Measurements from ENCODE around the gene NPY5R.

The NPY5R gene

DNA sequence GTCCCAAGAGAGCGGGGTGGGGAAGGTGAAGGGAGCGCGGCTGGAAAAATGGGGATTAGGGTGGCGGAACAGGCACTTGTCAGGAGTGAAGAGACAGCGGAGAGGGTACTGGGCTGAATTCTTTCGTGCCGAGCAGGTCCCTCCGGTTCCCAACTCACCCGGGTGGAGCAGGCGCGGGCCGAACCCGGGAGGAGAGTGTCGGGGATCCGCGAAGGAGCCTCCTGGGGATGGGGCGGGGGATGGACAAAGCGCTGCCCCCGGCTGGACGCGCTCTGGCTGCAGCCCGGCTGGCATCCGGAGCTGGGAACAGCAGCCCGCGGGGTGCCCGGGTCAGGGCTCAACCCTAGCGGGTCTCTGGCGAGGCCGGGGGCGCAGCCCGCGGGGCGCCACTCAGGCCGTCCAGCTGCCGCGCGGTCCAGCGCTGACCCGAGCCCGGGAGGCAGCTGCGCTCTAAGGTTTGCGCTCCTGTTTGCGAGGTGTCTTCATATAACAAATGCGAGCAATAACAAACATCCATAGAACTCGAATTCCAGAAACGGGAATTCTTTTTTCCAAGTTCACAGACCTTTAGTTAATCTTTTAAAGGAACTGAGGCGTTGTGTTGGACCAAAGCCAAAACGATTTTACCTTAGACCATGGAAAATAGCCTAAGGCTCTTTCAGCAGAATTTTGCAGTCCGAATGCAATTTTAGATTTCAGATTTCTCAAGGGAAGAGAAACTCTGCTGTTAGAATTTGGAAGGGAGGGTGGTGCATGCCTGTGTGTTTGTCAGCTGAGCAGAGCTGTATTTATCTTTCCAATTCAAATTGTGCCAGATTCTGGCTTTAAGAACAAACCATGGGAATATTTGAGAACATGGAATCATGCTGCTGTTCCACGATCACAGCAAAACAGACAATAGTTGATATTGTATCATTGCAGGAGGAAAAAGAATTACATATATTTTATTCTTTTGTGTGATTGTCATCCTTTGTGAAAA lies 744 bp downstream of the NPY5R start:
- Histone ChIP-seq H3K27me3 (ENCODE audit: control insufficient read depth, insufficient read depth, low read length) (peaks cover 58% of the 10 kb centered on the region), H3K9ac (ENCODE audit: low read length) (peak overlapping the region; percentile 60), H3K9me3 (ENCODE audit: control insufficient read depth, insufficient read depth, low read depth, low read length) (no peaks in the 10 kb centered on the region), H3K4me3 (ENCODE audit: low read depth, low read length) (peak overlapping the region; percentile 96), H3K36me3 (ENCODE audit: control insufficient read depth, insufficient read depth, low read length) (no peaks in the 10 kb centered on the region), H3K4me1 (ENCODE audit: control insufficient read depth, insufficient read depth, low read length) (peaks cover 4% of the 10 kb centered on the region; the same call in 1 of the 2 replicates), H3K27ac (ENCODE audit: low read depth, low read length) (no peak overlapping the region)

DNA sequence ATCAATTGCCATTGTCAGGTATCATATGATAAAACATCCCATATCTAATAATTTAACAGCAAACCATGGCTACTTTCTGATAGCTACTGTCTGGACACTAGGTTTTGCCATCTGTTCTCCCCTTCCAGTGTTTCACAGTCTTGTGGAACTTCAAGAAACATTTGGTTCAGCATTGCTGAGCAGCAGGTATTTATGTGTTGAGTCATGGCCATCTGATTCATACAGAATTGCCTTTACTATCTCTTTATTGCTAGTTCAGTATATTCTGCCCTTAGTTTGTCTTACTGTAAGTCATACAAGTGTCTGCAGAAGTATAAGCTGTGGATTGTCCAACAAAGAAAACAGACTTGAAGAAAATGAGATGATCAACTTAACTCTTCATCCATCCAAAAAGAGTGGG lies 7.0 kb downstream of the NPY5R start:
- H3K36me3 ChIP-seq (ENCODE audit: control insufficient read depth, insufficient read depth, low read length): no peaks in the 10 kb centered on the region
- H3K27me3 ChIP-seq (ENCODE audit: control insufficient read depth, insufficient read depth, low read length): peaks cover 5% of the 10 kb centered on the region
- H3K9me3 ChIP-seq (ENCODE audit: control insufficient read depth, insufficient read depth, low read depth, low read length): no peaks in the 10 kb centered on the region
- H3K4me1 ChIP-seq (ENCODE audit: control insufficient read depth, insufficient read depth, low read length): no peaks in the 10 kb centered on the region
- H3K9ac ChIP-seq (ENCODE audit: low read length): no peak overlapping the region
- no peak overlapping the region for H3K4me3 ChIP-seq (ENCODE audit: low read depth, low read length)
- no peak overlapping the region for H3K27ac ChIP-seq (ENCODE audit: low read depth, low read length)

GRCh38 chr4:163353054-163353453 lies 9.4 kb downstream of the NPY5R start:
- no peak overlapping the region for H3K4me3 ChIP-seq (ENCODE audit: low read depth, low read length)
- H3K36me3 ChIP-seq (ENCODE audit: control insufficient read depth, insufficient read depth, low read length): no peaks in the 10 kb centered on the region

DNA sequence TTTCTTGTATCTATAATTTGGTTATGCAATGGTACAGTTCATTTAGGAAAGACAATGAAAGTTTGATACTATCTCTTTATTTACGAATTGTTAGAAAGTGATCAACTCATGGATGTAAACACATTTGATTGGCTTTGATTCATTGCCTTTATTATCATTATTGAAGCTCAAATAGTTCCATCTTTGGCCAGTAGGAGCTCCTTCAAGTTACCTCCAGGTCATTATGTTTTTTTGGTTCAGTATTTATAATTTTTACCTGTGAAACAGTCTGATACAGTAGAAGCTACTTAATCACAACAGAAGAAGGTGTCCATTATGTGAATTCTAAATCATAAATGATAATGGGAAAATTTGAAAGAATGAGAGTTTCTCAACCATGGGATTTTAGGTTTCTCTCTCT lies 12.4 kb downstream of the NPY5R start:
- H3K27ac ChIP-seq (ENCODE audit: low read depth, low read length): no peak overlapping the region

More at GRCh38 chr4:163353054-163353453, 9.4 kb downstream of the NPY5R start:
- no peak overlapping the region for H3K9ac ChIP-seq (ENCODE audit: low read length)
- H3K27me3 ChIP-seq (ENCODE audit: control insufficient read depth, insufficient read depth, low read length): no peaks in the 10 kb centered on the region
- H3K9me3 ChIP-seq (ENCODE audit: control insufficient read depth, insufficient read depth, low read depth, low read length): no peaks in the 10 kb centered on the region
- H3K4me1 ChIP-seq (ENCODE audit: control insufficient read depth, insufficient read depth, low read length): no peaks in the 10 kb centered on the region
- H3K27ac ChIP-seq (ENCODE audit: low read depth, low read length): no peak overlapping the region

DNA sequence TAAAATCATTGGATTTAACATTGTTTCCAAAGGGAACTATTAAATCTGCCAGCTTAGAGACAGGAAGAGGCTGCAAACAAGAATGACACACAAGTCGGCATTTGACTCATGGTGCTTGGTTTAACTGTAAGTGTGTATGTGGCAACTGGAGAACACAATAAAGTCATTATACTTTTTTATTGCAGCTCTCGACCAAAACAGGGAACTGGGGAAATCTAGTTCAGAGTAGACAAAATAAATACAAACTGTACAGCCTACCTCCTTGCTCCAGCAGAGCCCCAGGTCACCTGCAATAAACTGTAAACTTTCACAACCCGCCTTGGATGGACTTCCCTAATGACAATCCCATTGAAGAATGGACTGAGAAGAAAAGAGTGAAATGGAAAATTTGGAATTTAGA lies 24.0 kb downstream of the NPY5R start:
- Histone ChIP-seq H3K4me1 (ENCODE audit: control insufficient read depth, insufficient read depth, low read length) (no peaks in the 10 kb centered on the region), H3K27me3 (ENCODE audit: control insufficient read depth, insufficient read depth, low read length) (no peaks in the 10 kb centered on the region), H3K4me3 (ENCODE audit: low read depth, low read length) (no peak overlapping the region), H3K36me3 (ENCODE audit: control insufficient read depth, insufficient read depth, low read length) (no peaks in the 10 kb centered on the region), H3K9me3 (ENCODE audit: control insufficient read depth, insufficient read depth, low read depth, low read length) (no peaks in the 10 kb centered on the region), H3K27ac (ENCODE audit: low read depth, low read length) (no peak overlapping the region), H3K9ac (ENCODE audit: low read length) (no peak overlapping the region)

More for the DNA sequence above, 12.4 kb downstream of the NPY5R start:
- H3K4me3 ChIP-seq (ENCODE audit: low read depth, low read length): no peak overlapping the region
- H3K4me1 ChIP-seq (ENCODE audit: control insufficient read depth, insufficient read depth, low read length): no peaks in the 10 kb centered on the region
- no peaks in the 10 kb centered on the region for H3K9me3 ChIP-seq (ENCODE audit: control insufficient read depth, insufficient read depth, low read depth, low read length)
- no peaks in the 10 kb centered on the region for H3K36me3 ChIP-seq (ENCODE audit: control insufficient read depth, insufficient read depth, low read length)
- no peak overlapping the region for H3K9ac ChIP-seq (ENCODE audit: low read length)
- no peaks in the 10 kb centered on the region for H3K27me3 ChIP-seq (ENCODE audit: control insufficient read depth, insufficient read depth, low read length)

DNA sequence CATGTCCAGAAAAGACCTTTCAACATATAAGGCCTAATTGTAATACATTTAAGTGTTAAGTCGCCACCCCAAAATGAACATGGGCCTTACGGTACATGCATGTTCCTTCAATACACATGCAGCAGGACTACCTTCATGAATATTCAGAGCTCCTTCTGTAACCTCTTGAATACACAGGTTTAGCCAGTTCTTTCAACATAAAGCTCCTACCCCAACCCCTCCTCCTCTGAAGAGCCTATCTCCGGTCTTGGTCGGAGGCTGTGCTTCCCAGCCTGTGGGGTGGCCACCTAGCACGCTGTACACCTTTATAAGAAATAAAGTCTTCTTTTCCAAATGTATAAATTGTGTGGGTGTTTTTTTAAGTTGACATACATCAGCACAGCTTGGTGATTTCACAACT lies 28.3 kb downstream of the NPY5R start:
- Histone ChIP-seq H3K9me3 (ENCODE audit: control insufficient read depth, insufficient read depth, low read depth, low read length) (no peaks in the 10 kb centered on the region), H3K36me3 (ENCODE audit: control insufficient read depth, insufficient read depth, low read length) (no peaks in the 10 kb centered on the region), H3K9ac (ENCODE audit: low read length) (no peak overlapping the region), H3K27ac (ENCODE audit: low read depth, low read length) (no peak overlapping the region), H3K27me3 (ENCODE audit: control insufficient read depth, insufficient read depth, low read length) (no peaks in the 10 kb centered on the region), H3K4me3 (ENCODE audit: low read depth, low read length) (no peak overlapping the region), H3K4me1 (ENCODE audit: control insufficient read depth, insufficient read depth, low read length) (no peaks in the 10 kb centered on the region)

DNA sequence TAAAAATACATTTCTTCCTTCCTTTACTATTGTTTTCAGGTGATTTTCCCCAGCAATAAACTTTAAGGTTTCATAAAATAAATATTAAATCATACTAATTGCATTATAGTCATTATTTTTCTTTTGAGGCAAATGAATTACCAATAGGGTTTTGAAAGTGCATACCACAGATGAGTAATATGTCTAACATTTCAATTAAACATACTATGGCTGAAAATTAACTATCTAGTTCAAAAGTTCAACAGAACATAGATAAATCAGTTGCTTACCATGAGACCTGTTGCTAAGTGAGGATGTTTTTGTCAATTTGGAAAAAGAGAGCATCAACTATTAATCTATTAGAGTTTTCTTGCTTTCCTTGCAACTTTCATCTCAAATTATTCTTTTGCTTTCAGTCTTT lies 35.0 kb downstream of the NPY5R start:
- Histone ChIP-seq H3K4me1 (ENCODE audit: control insufficient read depth, insufficient read depth, low read length) (no peaks in the 10 kb centered on the region), H3K27ac (ENCODE audit: low read depth, low read length) (no peak overlapping the region), H3K27me3 (ENCODE audit: control insufficient read depth, insufficient read depth, low read length) (no peaks in the 10 kb centered on the region), H3K4me3 (ENCODE audit: low read depth, low read length) (no peak overlapping the region), H3K9ac (ENCODE audit: low read length) (no peak overlapping the region), H3K36me3 (ENCODE audit: control insufficient read depth, insufficient read depth, low read length) (no peaks in the 10 kb centered on the region), H3K9me3 (ENCODE audit: control insufficient read depth, insufficient read depth, low read depth, low read length) (no peaks in the 10 kb centered on the region)

DNA sequence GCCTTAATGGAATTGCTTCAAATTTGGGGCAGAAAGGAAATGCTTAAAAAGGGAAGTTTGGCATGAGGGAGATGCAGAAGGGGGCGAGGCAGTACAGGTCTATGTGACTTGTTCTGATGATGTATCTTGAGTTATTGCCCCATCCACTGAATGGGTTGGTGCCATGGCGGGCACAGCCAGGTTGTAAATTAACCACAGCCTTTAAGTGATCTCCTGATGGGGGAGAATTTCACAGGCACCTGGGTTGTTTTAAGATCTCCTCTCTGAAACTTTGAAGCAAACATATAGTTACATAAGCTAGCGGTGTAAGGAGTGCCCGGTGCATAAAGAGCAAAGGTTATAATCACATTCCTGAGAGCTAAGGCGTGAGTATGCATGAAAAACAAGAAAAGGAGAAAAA lies 37.0 kb downstream of the NPY5R start:
- Histone ChIP-seq H3K9me3 (ENCODE audit: control insufficient read depth, insufficient read depth, low read depth, low read length) (no peaks in the 10 kb centered on the region), H3K9ac (ENCODE audit: low read length) (no peak overlapping the region), H3K36me3 (ENCODE audit: control insufficient read depth, insufficient read depth, low read length) (no peaks in the 10 kb centered on the region), H3K27me3 (ENCODE audit: control insufficient read depth, insufficient read depth, low read length) (no peaks in the 10 kb centered on the region), H3K27ac (ENCODE audit: low read depth, low read length) (no peak overlapping the region), H3K4me1 (ENCODE audit: control insufficient read depth, insufficient read depth, low read length) (no peaks in the 10 kb centered on the region), H3K4me3 (ENCODE audit: low read depth, low read length) (no peak overlapping the region)

DNA sequence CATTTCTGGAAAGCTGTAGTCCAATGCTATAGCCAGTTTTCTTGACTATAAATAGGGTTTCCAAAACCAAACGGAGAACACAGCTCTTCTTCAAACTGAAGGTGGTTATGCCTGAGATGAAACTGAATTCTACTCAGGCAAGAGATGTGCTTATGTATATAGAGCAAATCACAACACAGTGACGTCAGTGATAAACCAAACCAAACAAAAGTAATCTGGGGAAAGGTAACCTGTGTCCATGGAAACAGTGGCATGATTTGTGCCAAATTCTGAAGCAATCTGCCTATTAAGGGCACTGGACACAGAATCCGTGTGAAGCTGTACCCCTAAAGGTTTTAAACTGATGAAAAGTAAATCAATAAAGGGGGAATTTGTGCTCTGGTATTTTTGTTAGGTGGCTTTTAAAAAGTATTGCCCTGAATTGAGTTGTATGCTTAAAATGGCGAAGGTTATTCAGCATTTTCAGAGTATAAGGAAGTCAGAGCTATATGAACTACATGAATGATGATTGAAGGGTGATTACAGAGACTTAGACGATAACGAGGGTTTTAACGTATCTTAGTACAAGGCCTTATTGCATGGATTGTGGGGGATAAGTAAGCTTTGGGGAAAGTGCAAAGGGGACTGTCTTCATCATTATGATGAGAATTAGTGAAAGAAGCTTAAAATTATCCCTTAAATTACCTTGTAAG lies 38.6 kb downstream of the NPY5R start:
- no peak overlapping the region for H3K27ac ChIP-seq (ENCODE audit: low read depth, low read length)
- no peaks in the 10 kb centered on the region for H3K27me3 ChIP-seq (ENCODE audit: control insufficient read depth, insufficient read depth, low read length)
- no peaks in the 10 kb centered on the region for H3K36me3 ChIP-seq (ENCODE audit: control insufficient read depth, insufficient read depth, low read length)
- no peak overlapping the region for H3K9ac ChIP-seq (ENCODE audit: low read length)
- no peaks in the 10 kb centered on the region for H3K4me1 ChIP-seq (ENCODE audit: control insufficient read depth, insufficient read depth, low read length)
- H3K9me3 ChIP-seq (ENCODE audit: control insufficient read depth, insufficient read depth, low read depth, low read length): no peaks in the 10 kb centered on the region
- no peak overlapping the region for H3K4me3 ChIP-seq (ENCODE audit: low read depth, low read length)

- Histone ChIP-seq H3K27ac (ENCODE audit: low read depth, low read length) (no peak overlapping the region), H3K9ac (ENCODE audit: low read length) (no peak overlapping the region), H3K4me3 (ENCODE audit: low read depth, low read length) (no peak overlapping the region), H3K36me3 (ENCODE audit: control insufficient read depth, insufficient read depth, low read length) (no peaks in the 10 kb centered on the region), H3K4me1 (ENCODE audit: control insufficient read depth, insufficient read depth, low read length) (no peaks in the 10 kb centered on the region), H3K9me3 (ENCODE audit: control insufficient read depth, insufficient read depth, low read depth, low read length) (no peaks in the 10 kb centered on the region), H3K27me3 (ENCODE audit: control insufficient read depth, insufficient read depth, low read length) (no peaks in the 10 kb centered on the region)
Observed at GRCh38 chr4:163384434-163384833, 40.7 kb downstream of the NPY5R start.

- no peak overlapping the region for H3K4me3 ChIP-seq (ENCODE audit: low read depth, low read length)
- no peak overlapping the region for H3K27ac ChIP-seq (ENCODE audit: low read depth, low read length)
- no peaks in the 10 kb centered on the region for H3K9me3 ChIP-seq (ENCODE audit: control insufficient read depth, insufficient read depth, low read depth, low read length)
- H3K36me3 ChIP-seq (ENCODE audit: control insufficient read depth, insufficient read depth, low read length): no peaks in the 10 kb centered on the region
- H3K4me1 ChIP-seq (ENCODE audit: control insufficient read depth, insufficient read depth, low read length): no peaks in the 10 kb centered on the region
- H3K27me3 ChIP-seq (ENCODE audit: control insufficient read depth, insufficient read depth, low read length): no peaks in the 10 kb centered on the region
- H3K9ac ChIP-seq (ENCODE audit: low read length): no peak overlapping the region
Observed at GRCh38 chr4:163384926-163385325, 41.2 kb downstream of the NPY5R start.

Data from HUES6 (cell line).